ENCODE results near the gene RPP38.

Gene RPP38

GRCh38 chr10:15152556-15152955 lies 55.4 kb downstream of the RPP38 start:
- DNase-seq (ENCODE audit: low spot score) = no peak
